ENCODE measurements around the gene CHMP2A. TPM values are rescaled to one million over a fixed set of nuclear protein-coding genes. Genes with fewer than 3 reads are reported as not detected.
A peak's percentile ranks its signal among the peaks of the same experiment; 100 is the strongest.

Gene CHMP2A
- total and polyA plus RNA-seq, 2 experiments from 2014 or later, result 88.4 to 196 TPM

DNA sequence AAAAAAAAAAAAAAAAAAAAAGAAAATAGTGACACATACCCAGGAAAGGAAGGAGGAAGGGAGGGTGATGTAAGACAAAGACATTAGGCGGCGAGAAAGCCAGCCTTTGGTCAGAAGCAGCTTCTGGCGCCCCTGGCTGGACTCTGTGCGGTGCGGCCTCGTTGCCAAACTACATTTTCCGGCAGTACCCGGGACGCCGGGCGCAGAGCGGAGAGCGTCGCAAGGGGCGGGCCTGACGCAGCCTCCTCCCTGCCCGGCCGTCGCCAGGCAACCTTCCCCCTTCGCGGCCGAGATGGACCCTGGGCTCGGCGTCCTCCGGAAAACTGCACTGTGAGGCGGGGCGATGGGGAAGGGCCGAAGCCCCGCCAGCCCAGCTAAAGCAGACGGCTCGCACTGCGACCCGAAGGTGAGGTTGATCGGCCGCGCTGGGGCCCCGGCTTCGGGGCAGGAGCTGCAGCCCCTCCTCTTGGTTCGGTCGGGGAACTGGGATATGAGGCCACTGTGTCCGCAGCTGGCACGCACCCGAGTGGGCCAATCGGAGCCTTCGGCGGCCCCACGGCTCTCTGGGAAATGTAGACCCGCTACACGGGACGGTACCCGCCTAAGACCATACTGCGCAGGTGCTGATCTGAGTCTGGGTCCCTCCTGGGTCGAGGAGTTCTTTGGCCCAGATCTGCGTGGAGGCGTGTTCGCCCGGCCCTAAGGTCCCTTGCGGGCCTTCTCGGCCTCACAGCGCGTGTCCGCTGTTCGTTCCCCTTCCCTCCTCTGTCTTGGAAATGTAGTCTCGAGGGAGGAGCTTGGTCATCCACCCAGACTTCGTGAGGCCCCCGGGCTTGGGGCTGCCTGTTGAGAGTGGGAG lies 20.5 kb upstream of the CHMP2A start:
- peak; percentile 97 for DNase-seq (ENCODE audit: low spot score)
- under 1% methylated on average over 66 of the region's 66 CpGs for WGBS (ENCODE audit: low lambda C conversion rate, missing lambda C conversion rate)

DNA sequence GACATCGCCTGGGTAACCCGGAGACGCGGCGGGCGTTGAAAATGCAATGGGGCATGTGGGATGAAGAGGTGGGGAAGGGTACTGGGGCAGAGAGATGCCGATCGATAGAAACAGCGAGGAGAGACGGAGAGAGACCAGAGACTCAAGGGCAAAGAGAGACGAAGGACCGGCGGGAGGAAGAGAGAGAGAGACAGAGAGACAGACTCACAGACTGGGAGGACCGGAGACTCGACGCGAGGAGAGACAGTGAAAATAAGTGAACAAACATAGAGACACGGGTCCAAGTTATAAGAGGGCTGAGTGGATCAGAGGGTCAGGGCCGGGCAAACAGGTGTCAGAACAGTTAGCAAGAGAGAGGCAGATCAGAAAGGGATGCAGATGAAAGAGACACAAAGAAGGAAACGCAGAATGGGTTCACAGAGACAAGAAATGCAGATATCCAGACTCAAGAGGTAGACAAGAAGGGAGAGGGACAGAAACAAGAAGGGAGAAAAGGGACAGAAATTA lies 18.8 kb upstream of the CHMP2A start:
- Histone ChIP-seq H3K36me3 (replicated peaks; ENCODE audit: insufficient read depth, low read depth) (no peaks in the 10 kb centered on the region), H3K9me3 (ENCODE audit: low read depth) (no peaks in the 10 kb centered on the region), H4K20me1 (ENCODE audit: insufficient read depth, poor library complexity, severe bottlenecking) (no peaks in the 10 kb centered on the region), H3K9me2 (replicated peaks; ENCODE audit: insufficient read depth) (no peaks in the 10 kb centered on the region), H3K4me2 (peak overlapping the region; percentile 79), H3K27ac (peak overlapping the region; percentile 83), H3K4me3 (peak overlapping the region; percentile 28), H3K79me2 (peaks cover 29% of the 10 kb centered on the region), H2AFZ (no peak overlapping the region), H3K4me1 (ENCODE audit: insufficient read depth) (peaks cover 9% of the 10 kb centered on the region), H3K27me3 (no peaks in the 10 kb centered on the region)
- 10% methylated on average over 20 of the region's 20 CpGs for WGBS (ENCODE audit: low lambda C conversion rate, missing lambda C conversion rate)
- DNase-seq (ENCODE audit: low spot score), result no peak
- no peak for TF ChIP-seq EZH2 (IDR thresholded peaks at IDR 0.05; ENCODE audit: borderline replicate concordance)
- TF ChIP-seq, protein P1, sequence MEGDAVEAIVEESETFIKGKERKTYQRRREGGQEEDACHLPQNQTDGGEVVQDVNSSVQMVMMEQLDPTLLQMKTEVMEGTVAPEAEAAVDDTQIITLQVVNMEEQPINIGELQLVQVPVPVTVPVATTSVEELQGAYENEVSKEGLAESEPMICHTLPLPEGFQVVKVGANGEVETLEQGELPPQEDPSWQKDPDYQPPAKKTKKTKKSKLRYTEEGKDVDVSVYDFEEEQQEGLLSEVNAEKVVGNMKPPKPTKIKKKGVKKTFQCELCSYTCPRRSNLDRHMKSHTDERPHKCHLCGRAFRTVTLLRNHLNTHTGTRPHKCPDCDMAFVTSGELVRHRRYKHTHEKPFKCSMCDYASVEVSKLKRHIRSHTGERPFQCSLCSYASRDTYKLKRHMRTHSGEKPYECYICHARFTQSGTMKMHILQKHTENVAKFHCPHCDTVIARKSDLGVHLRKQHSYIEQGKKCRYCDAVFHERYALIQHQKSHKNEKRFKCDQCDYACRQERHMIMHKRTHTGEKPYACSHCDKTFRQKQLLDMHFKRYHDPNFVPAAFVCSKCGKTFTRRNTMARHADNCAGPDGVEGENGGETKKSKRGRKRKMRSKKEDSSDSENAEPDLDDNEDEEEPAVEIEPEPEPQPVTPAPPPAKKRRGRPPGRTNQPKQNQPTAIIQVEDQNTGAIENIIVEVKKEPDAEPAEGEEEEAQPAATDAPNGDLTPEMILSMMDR (IDR thresholded peaks at IDR 0.05; ENCODE audit: poor library complexity), result no peak
- TF ChIP-seq EZH2phosphoT487 (IDR thresholded peaks at IDR 0.05; ENCODE audit: low read depth, severe bottlenecking, unreplicated experiment), result no peak

More for the DNA sequence above, 20.5 kb upstream of the CHMP2A start:
- H3K36me3 ChIP-seq (replicated peaks; ENCODE audit: insufficient read depth, low read depth), result no peaks in the 10 kb centered on the region
- H3K79me2 ChIP-seq, result peaks cover 42% of the 10 kb centered on the region
- H4K20me1 ChIP-seq (ENCODE audit: insufficient read depth, poor library complexity, severe bottlenecking), result no peaks in the 10 kb centered on the region
- TF ChIP-seq EZH2phosphoT487 (IDR thresholded peaks at IDR 0.05; ENCODE audit: low read depth, severe bottlenecking, unreplicated experiment) (no peak), EZH2 (IDR thresholded peaks at IDR 0.05; ENCODE audit: borderline replicate concordance) (no peak)
- TF ChIP-seq, protein P1 (IDR thresholded peaks at IDR 0.05; ENCODE audit: poor library complexity), result no peak
- peak overlapping the region; percentile 11 for H2AFZ ChIP-seq
- H3K9me2 ChIP-seq (replicated peaks; ENCODE audit: insufficient read depth), result no peaks in the 10 kb centered on the region
- H3K4me1 ChIP-seq (ENCODE audit: insufficient read depth), result peaks cover 9% of the 10 kb centered on the region
- peak overlapping the region; percentile 95 for H3K27ac ChIP-seq
- no peaks in the 10 kb centered on the region for H3K9me3 ChIP-seq (ENCODE audit: low read depth)
- peak overlapping the region; percentile 79 for H3K4me2 ChIP-seq
- H3K4me3 ChIP-seq, result peak overlapping the region; percentile 61
- no peaks in the 10 kb centered on the region for H3K27me3 ChIP-seq

DNA sequence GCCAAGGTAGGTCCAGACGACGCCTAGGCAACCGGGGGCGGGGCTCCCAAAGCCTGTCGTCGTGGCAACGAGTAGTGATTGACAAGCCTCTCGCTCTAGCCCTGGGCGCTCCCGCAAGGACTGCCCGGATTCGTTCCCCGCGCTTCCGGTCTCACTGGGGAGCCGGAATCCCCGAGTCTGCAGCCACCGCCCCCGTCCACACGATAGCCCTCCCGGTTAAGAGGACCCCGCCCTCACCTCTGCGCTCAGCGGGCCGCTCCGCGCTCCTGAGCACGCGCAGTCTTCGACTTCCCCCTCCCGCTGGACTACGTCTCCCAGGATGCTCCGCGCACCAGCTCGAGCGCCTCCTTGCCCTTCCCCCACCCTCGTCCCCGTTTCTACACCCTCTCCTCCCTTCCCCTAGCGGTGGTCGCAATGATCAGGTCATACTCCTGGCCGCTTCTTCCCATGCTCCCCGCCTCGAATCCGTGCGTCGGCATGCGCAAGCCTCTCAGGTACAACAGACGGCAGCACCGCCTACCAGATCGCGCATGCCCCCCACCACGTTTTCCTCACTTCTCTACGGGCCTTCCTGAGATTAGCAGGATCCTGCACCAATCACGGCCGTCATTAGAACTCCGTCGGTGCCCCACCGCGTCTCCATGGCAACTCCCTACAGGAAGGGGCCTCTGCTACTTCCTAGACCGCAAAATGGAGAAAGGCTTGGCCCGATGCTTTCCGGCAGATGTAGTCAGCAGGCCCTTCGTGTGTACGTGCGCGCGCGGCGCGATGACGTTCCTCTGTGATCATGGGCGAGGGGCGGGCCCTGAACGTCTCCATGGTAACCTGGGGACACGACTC lies 18.1 kb upstream of the CHMP2A start, which contains the start of gene MZF1:
MZF1 (minus strand) TSS at position 518 of the 840 bp plus-strand sequence. CDS start 1,946 bp downstream, outside the sequence.
- H2AFZ ChIP-seq, result peak within 1 kb of the TSS; percentile 13

More for the DNA sequence above, 18.1 kb upstream of the CHMP2A start, which contains the start of gene MZF1:
- Histone ChIP-seq H3K27ac (peak within 1 kb of the TSS; percentile 94), H3K79me2 (peaks cover 22% of the 10 kb centered on the region), H3K9me2 (replicated peaks; ENCODE audit: insufficient read depth) (no peaks in the 10 kb centered on the region), H3K36me3 (replicated peaks; ENCODE audit: insufficient read depth, low read depth) (no peaks in the 10 kb centered on the region), H3K4me1 (ENCODE audit: insufficient read depth) (peaks cover 9% of the 10 kb centered on the region), H4K20me1 (ENCODE audit: insufficient read depth, poor library complexity, severe bottlenecking) (no peaks in the 10 kb centered on the region), H3K4me2 (peak within 1 kb of the TSS; percentile 81), H3K9me3 (ENCODE audit: low read depth) (no peaks in the 10 kb centered on the region), H3K27me3 (no peaks in the 10 kb centered on the region), H3K4me3 (peak within 1 kb of the TSS; percentile 31)
- WGBS (ENCODE audit: low lambda C conversion rate, missing lambda C conversion rate), result 1% methylated on average over 46 of the region's 75 CpGs
- DNase-seq (ENCODE audit: low spot score), result peak; percentile 100
- TF ChIP-seq EZH2phosphoT487 (IDR thresholded peaks at IDR 0.05; ENCODE audit: low read depth, severe bottlenecking, unreplicated experiment) (no peak), EZH2 (IDR thresholded peaks at IDR 0.05; ENCODE audit: borderline replicate concordance) (no peak)
- TF ChIP-seq, protein P1 (IDR thresholded peaks at IDR 0.05; ENCODE audit: poor library complexity), result no peak

Data from hepatocyte (in vitro differentiated cells).